Upper lobe of left lung (tissue), 6 donors: ENCODE results near the gene NR5A1. TPM values are rescaled to one million over a fixed set of nuclear protein-coding genes. Genes with fewer than 3 reads are reported as not detected.

Source experiments
- ATAC-seq, 2 donors: fragments of 200-7000 bp; cut with Tn5 transposase; one replicate each; pipeline ENCODE4 v1.9.1; 2022; ENCODE audit warnings: mild to moderate bottlenecking in 2 of 2, moderate library complexity in 2 of 2; ENCODE audit not compliant: low FRiP score in 2 of 2
- DNase-seq, 2 donors: peaks; one replicate each; pipeline ENCODE4 v3.0.0-alpha.2; 2019 to 2020
- H3K27ac ChIP-seq, 4 donors: fragments of 200-600 bp; sonication (generic); one replicate each; pipeline ENCODE4 v1.5.1; 2016 to 2019
- H3K27me3 ChIP-seq, 4 donors: fragments of 200-600 bp; sonication (generic); one replicate each; pipeline ENCODE4 v1.5.1; 2017 to 2019
- H3K36me3 ChIP-seq, 4 donors: fragments of 200-600 bp; sonication (generic); one replicate each; pipeline ENCODE4 v1.5.1; 2016 to 2019
- H3K4me1 ChIP-seq, 4 donors: fragments of 200-600 bp; sonication (generic); one replicate each; pipeline ENCODE4 v1.5.1; 2018 to 2019
- H3K4me3 ChIP-seq, 4 donors: fragments of 200-600 bp; sonication (generic); one replicate each; pipeline ENCODE4 v1.5.1; 2017 to 2019; ENCODE audit warnings: mild to moderate bottlenecking in 2 of 4, moderate library complexity in 1 of 4
- H3K9me3 ChIP-seq, 4 donors: fragments of 200-600 bp; sonication (generic); one replicate each; pipeline ENCODE4 v1.5.1; 2018 to 2019
- CTCF ChIP-seq, 6 experiments: fragments of 450-650 bp in 4 of 6; fragments of 200-600 bp in 2 of 6; sonication (generic) in 2 of 6; IDR thresholded peaks; one replicate each; pipeline ENCODE4 v1.5.1; 2016 to 2019; ENCODE audit warnings: antibody characterized with exemption in 6 of 6
- EP300 ChIP-seq, 4 donors: sonication (generic); formaldehyde crosslinking; IDR thresholded peaks; one replicate each; pipeline ENCODE4 v1.5.1; 2017; ENCODE audit warnings: antibody characterized with exemption in 4 of 4, control low read depth in 2 of 4
- POLR2A ChIP-seq, 4 donors: fragments of 450-650 bp; IDR thresholded peaks; one replicate each; pipeline ENCODE4 v1.5.1; 2016 to 2017; ENCODE audit warnings: antibody characterized with exemption in 4 of 4, mild to moderate bottlenecking in 2 of 4
- POLR2AphosphoS5 ChIP-seq, 2 donors: sonication (generic); formaldehyde crosslinking; IDR thresholded peaks; one replicate each; pipeline ENCODE4 v1.5.1; 2017; ENCODE audit warnings: antibody characterized with exemption in 2 of 2
- WGBS, 2 donors: methylation state at CpG; one replicate each; pipeline ENCODE4 v1.1.5; 2017 to 2018; 5-methylcytosine and 5-hydroxymethylcytosine counted together
- total RNA-seq, 6 donors: library from RNA; depleted of rRNA in 4 of 6; stranded (reverse); fragments of >200 nt in 4 of 6; gene quantifications; one replicate each; pipeline versions ENCODE4 v1.1.0 to v1.2.1, GENCODE V29; 2016 to 2021
- donor health status: DM: no; HTN: no; CAD: no; lungs with moderate emphysema.
- donor health status: DM: no; HTN: yes; CAD: no; lungs with severe emphysema.

NR5A1 gene
- total RNA-seq, 6 donors from 2014 or later = 0.30 to 0.49 TPM; not detected in 4

DNA sequence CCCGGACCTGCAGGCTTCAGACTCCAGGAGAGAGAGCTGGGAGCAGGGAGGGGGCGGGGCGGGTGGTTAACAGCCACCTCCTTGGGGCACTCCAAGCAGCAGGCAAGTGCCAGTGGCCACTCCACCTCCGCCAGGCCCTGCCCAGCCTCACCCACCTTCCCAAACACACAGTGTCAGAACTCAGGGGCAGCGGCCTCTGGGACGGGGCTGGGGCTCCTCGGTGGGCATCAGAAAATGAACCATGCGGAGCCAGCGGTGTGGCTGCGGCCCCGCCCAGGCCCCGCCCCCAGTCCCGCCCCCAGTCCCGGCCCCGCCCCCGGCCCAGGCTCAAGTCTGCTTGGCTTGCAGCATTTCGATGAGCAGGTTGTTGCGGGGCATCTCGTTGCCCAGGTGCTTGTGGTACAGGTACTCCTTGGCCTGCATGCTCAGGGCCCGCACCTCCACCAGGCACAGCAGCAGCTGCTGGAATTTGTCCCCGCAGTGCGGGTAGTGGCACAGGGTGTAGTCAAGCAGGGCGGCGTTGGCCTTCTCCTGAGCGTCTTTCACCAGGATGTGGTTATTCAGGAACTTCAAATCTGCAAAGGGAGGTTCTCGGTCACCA, 24.7 kb downstream of the NR5A1 start:
- no peak for ATAC-seq
- TF ChIP-seq POLR2AphosphoS5 (IDR thresholded peaks at IDR 0.05) (no peak), CTCF (IDR thresholded peaks at IDR 0.05) (no peak), EP300 (IDR thresholded peaks at IDR 0.05) (no peak)
- Histone ChIP-seq H3K4me1 (peaks cover 2 to 11% (median 4%) of the 10 kb centered on the region in 4 donors), H3K9me3 (no peaks in the 10 kb centered on the region), H3K36me3 (no peaks in the 10 kb centered on the region), H3K27me3 (peaks cover 0 to 17% (median 5%) of the 10 kb centered on the region in 4 donors), H3K4me3 (no peak overlapping the region), H3K27ac (no peak overlapping the region)
- 17 to 47% methylated on average over 2 to 22 of the region's 26 CpGs for WGBS, 2 donors
- DNase-seq = peak; percentile 58 to 81

DNA sequence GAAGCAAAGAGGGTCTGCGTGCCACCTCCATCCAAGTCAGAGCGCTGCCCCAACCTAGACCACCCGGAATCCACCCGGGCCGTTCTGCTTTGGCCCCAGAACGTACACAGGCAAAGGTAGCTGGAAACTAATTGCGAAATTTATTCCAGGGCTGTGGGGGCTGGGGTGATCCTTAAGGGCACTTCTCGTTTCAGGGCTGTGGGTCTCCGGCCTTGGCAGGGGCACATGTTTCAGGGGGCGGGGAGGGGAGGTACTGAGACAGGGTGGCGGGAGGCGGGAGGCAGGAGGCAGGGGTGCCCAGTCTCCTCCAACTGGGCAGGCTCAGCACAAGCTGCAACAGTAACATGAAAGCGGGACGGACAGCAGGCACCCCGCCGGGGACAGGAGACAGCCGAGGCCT, 26.1 kb downstream of the NR5A1 start:
- no peak overlapping the region for H3K4me3 ChIP-seq
- 33 to 52% methylated on average over 8 to 17 of the region's 17 CpGs for WGBS, 2 donors
- TF ChIP-seq CTCF (IDR thresholded peaks at IDR 0.05) = no peak
- no peak for TF ChIP-seq POLR2AphosphoS5 (IDR thresholded peaks at IDR 0.05)
- no peak for TF ChIP-seq POLR2A (IDR thresholded peaks at IDR 0.05)
- TF ChIP-seq EP300 (IDR thresholded peaks at IDR 0.05) = no peak

DNA sequence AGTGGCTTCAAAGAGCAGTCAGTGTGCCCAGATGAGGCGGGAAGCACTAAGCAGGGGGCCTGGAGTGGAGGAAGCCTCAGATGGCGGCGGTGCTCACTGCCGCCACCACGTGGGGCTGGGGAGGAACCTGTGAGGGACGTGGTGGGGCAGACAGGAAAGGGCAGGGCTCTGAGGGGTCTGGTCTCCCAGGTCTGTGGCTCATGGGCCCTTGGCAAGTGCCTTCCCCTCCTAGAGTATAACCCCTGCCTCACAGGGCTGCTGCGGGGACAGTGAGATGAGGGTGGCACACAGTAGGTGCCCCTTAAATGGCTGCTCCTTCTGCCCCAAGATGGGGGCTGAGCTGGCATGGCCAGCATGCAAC, 26.6 kb downstream of the NR5A1 start:
- ATAC-seq (no peak), DNase-seq (no peak)
- H3K27me3 ChIP-seq = peaks cover 0 to 17% (median 8%) of the 10 kb centered on the region in 4 donors
- WGBS, 2 donors = 31% methylated on average over 7 of the region's 7 CpGs; no CpG with 5 or more reads in 1 of the 2 donors
- no peaks in the 10 kb centered on the region for H3K9me3 ChIP-seq
- no peak for TF ChIP-seq POLR2A (IDR thresholded peaks at IDR 0.05)
- no peak for TF ChIP-seq CTCF (IDR thresholded peaks at IDR 0.05)
- TF ChIP-seq EP300 (IDR thresholded peaks at IDR 0.05) = no peak
- no peak for TF ChIP-seq POLR2AphosphoS5 (IDR thresholded peaks at IDR 0.05)
- no peaks in the 10 kb centered on the region for H3K36me3 ChIP-seq
- H3K4me3 ChIP-seq = no peak overlapping the region
- H3K4me1 ChIP-seq = peaks cover 6 to 17% (median 8%) of the 10 kb centered on the region in 4 donors
- H3K27ac ChIP-seq = no peak overlapping the region

More for the DNA sequence above, 26.1 kb downstream of the NR5A1 start:
- Histone ChIP-seq H3K27ac (no peak overlapping the region), H3K9me3 (no peaks in the 10 kb centered on the region), H3K27me3 (peaks cover 0 to 17% (median 8%) of the 10 kb centered on the region in 4 donors), H3K4me1 (peaks cover 6 to 17% (median 8%) of the 10 kb centered on the region in 4 donors), H3K36me3 (no peaks in the 10 kb centered on the region)
- DNase-seq (no peak), ATAC-seq (no peak)

- WGBS, 2 donors = 68 to 76% methylated on average over 6 of the region's 6 CpGs
- H3K27me3 ChIP-seq = peaks cover 0 to 17% (median 8%) of the 10 kb centered on the region in 4 donors
- no peak overlapping the region for H3K4me3 ChIP-seq
- DNase-seq (no peak), ATAC-seq (no peak)
- no peaks in the 10 kb centered on the region for H3K36me3 ChIP-seq
- no peaks in the 10 kb centered on the region for H3K9me3 ChIP-seq
- TF ChIP-seq POLR2A (IDR thresholded peaks at IDR 0.05) (no peak), POLR2AphosphoS5 (IDR thresholded peaks at IDR 0.05) (no peak), CTCF (IDR thresholded peaks at IDR 0.05) (no peak), EP300 (IDR thresholded peaks at IDR 0.05) (no peak)
- peaks cover 6 to 17% (median 8%) of the 10 kb centered on the region in 4 donors for H3K4me1 ChIP-seq
- H3K27ac ChIP-seq = no peak overlapping the region
Observed at GRCh38 chr9:124479947-124480620, 27.1 kb downstream of the NR5A1 start.
